GM12878 (cell line): ENCODE results near the gene RFXANK. TPM values are rescaled to one million over a fixed set of nuclear protein-coding genes. Genes with fewer than 3 reads are reported as not detected.

ENCODE experiments used
- ATAC-seq: fragments of 200-7000 bp; cut with Tn5 transposase; 3 replicates; pipeline ENCODE4 v1.9.1; 2020; ENCODE audit warnings: mild to moderate bottlenecking, moderate library complexity
- BruUV-seq: library from RNA; stranded (reverse); fragments of 400-500 nt; replicated peaks from 2 replicates; lab custom pipeline; 2021; lab: Mats Ljungman, UMichigan
- CTCF ChIA-PET: fragments of 300-600 bp; sonication (Branson Sonifier 250); formaldehyde crosslinking; extraction: SDS; loops from one replicate; lab custom pipeline; 2021; ENCODE audit warnings: inconsistent platforms; lab: Yijun Ruan, JAX
- POLR2A ChIA-PET: fragments of 350-600 bp; formaldehyde crosslinking; extraction: SDS; loops from one replicate; lab custom pipeline; 2021; ENCODE audit warnings: inconsistent platforms; lab: Charles Lee
- RAD21 ChIA-PET: fragments of 300-600 bp; sonication (Branson Sonifier 250); formaldehyde crosslinking; loops from one replicate; lab custom pipeline; 2023; ENCODE audit warnings: antibody characterized with exemption; ENCODE audit not compliant: unreplicated experiment; lab: Charles Lee
- SMC1A ChIA-PET: fragments of 300-600 bp; sonication (Branson Sonifier 250); formaldehyde crosslinking; loops from one replicate; lab custom pipeline; 2023; ENCODE audit not compliant: unreplicated experiment, uncharacterized antibody; lab: Charles Lee
- DNase-seq: peaks from one replicate; pipeline ENCODE4 v3.0.0-alpha.2; 2011; ENCODE audit warnings: low read depth, low spot score
- FAIRE-seq: peaks from 3 replicates; lab custom pipeline; 2011; peaks lifted over from hg19 to GRCh38; lab: Jason Lieb, UNC
- H2AFZ ChIP-seq: 2 replicates; pipeline ENCODE4 v1.6.0; 2011; ENCODE audit warnings: low read depth, low read length, control low read depth; ENCODE audit not compliant: control insufficient read depth
- H3K27ac ChIP-seq: 2 replicates; pipeline ENCODE4 v1.5.1; 2011; ENCODE audit warnings: control low read depth; ENCODE audit not compliant: control insufficient read depth, insufficient read depth
- H3K27me3 ChIP-seq, 2 experiments: replicated peaks in 1 of 2; 2 replicates each; pipeline versions ENCODE4 v1.6.0 to v1.6.1; 2011; ENCODE audit warnings: low read length in 1 of 2; ENCODE audit not compliant: control insufficient read depth in 2 of 2, insufficient read depth in 2 of 2
- H3K36me3 ChIP-seq, 2 experiments: 2 replicates each; pipeline ENCODE4 v1.5.1; 2011; ENCODE audit warnings: low read length in 1 of 2; ENCODE audit not compliant: control insufficient read depth in 2 of 2, insufficient read depth in 2 of 2
- H3K4me1 ChIP-seq: 2 replicates; pipeline ENCODE4 v1.6.1; 2011; ENCODE audit warnings: mild to moderate bottlenecking, low read length, moderate library complexity, mixed read lengths; ENCODE audit not compliant: control insufficient read depth, insufficient read depth
- H3K4me2 ChIP-seq: 2 replicates; pipeline ENCODE4 v1.6.0; 2011; ENCODE audit warnings: control low read depth; ENCODE audit not compliant: control insufficient read depth, insufficient read depth
- H3K4me3 ChIP-seq: fragments of 200-600 bp; sonication (generic); 2 replicates; pipeline ENCODE4 v1.5.1; 2016
- H3K79me2 ChIP-seq: 2 replicates; pipeline ENCODE4 v1.6.0; 2011; ENCODE audit warnings: low read length; ENCODE audit not compliant: control insufficient read depth, insufficient read depth
- H3K9ac ChIP-seq: 2 replicates; pipeline ENCODE4 v1.8.0; 2011; ENCODE audit warnings: low read length, control low read depth, mixed read lengths; ENCODE audit not compliant: control insufficient read depth, insufficient read depth
- H3K9me3 ChIP-seq: replicated peaks from 3 replicates; pipeline ENCODE4 v1.5.1; 2011; ENCODE audit warnings: mild to moderate bottlenecking, low read length; ENCODE audit not compliant: control insufficient read depth, insufficient read depth
- H4K20me1 ChIP-seq: 2 replicates; pipeline ENCODE4 v1.6.0; 2011; ENCODE audit not compliant: control insufficient read depth, insufficient read depth
- ASH2L ChIP-seq: fragments of 300-600, 200-600 bp; sonication (generic); IDR thresholded peaks from 2 replicates; pipeline ENCODE4 v1.6.1; 2017; ENCODE audit warnings: low read depth, mild to moderate bottlenecking, borderline replicate concordance
- EZH2 ChIP-seq: IDR thresholded peaks from 2 replicates; pipeline ENCODE4 v1.6.1; 2012; ENCODE audit warnings: low read depth, mild to moderate bottlenecking, control low read depth, inconsistent platforms, low read length, borderline replicate concordance; ENCODE audit not compliant: control insufficient read depth
- HDGF ChIP-seq: fragments of 450-650 bp; IDR thresholded peaks from 2 replicates; pipeline ENCODE4 v1.6.1; 2016; ENCODE audit warnings: antibody characterized with exemption
- MXI1 ChIP-seq: fragments of 150-350 bp; IDR thresholded peaks from 2 replicates; pipeline ENCODE4 v1.6.1; 2011; ENCODE audit warnings: low read depth, mild to moderate bottlenecking, inconsistent platforms, low read length, improper control_type of control experiment
- NFYB ChIP-seq: IDR thresholded peaks from 2 replicates; pipeline ENCODE4 v1.6.1; 2011; ENCODE audit warnings: low read depth, mild to moderate bottlenecking, low read length, improper control_type of control experiment, moderate library complexity; ENCODE audit not compliant: insufficient read depth
- NR2F1 ChIP-seq: fragments of 450-650 bp; conservative IDR thresholded peaks from 2 replicates; pipeline ENCODE4 v1.6.1; 2017; ENCODE audit warnings: mild to moderate bottlenecking
- RELA ChIP-seq: fragments of 450-650 bp; IDR thresholded peaks from 2 replicates; pipeline ENCODE4 v1.8.0; 2014; ENCODE audit warnings: borderline replicate concordance; ENCODE audit not compliant: partially characterized antibody
- SUPT20H ChIP-seq: IDR thresholded peaks from 2 replicates; pipeline ENCODE4 v1.6.1; 2011; ENCODE audit warnings: low read depth, mild to moderate bottlenecking, low read length, moderate library complexity, borderline replicate concordance; ENCODE audit not compliant: control insufficient read depth
- TCF3 ChIP-seq: IDR thresholded peaks from 2 replicates; pipeline ENCODE4 v1.6.1; 2012; ENCODE audit warnings: low read depth, mild to moderate bottlenecking, low read length, borderline replicate concordance; ENCODE audit not compliant: insufficient read depth
- WGBS: methylation state at CpG from one replicate; pipeline ENCODE4 v1.1.6; 2016; ENCODE audit warnings: low lambda C conversion rate; ENCODE audit not compliant: insufficient replicate concordance, insufficient coverage; ENCODE audit errors: missing lambda C conversion rate; 5-methylcytosine and 5-hydroxymethylcytosine counted together
- in situ Hi-C: fragments of 300-500 bp; cut with MboI; formaldehyde crosslinking; loops from 9 replicates; pipeline ENCODE4 v1.14.3; 2018; ENCODE audit warnings: mixed read lengths
- intact Hi-C: fragments of 100-400 bp; cut with micrococcal nuclease; formaldehyde crosslinking; loops from one replicate; pipeline ENCODE4 v1.14.2; 2022; ENCODE audit not compliant: unreplicated experiment
- polyA plus RNA-seq, 11 experiments: library from polyadenylated mRNA; depleted of rRNA in 4 of 11; unstranded in 6 of 11; stranded (reverse) in 5 of 11; fragments of >200 nt; fragmentation: Nextera tagmentation in 4 of 11; fragmentation: Illumina TruSeq in 1 of 11; extraction: Ambion mirVana in 4 of 11; extraction: Trizol in 1 of 11; gene quantifications; 1 replicate in 1 of 11; 2 replicates in 10 of 11; pipeline versions ENCODE4 v1.2.1 to v1.2.3, GENCODE V29; 2011 to 2016; ENCODE audit warnings: inconsistent platforms in 2 of 11, missing spikeins in 2 of 11, low read depth in 1 of 11
- total RNA-seq, 4 experiments: library from RNA; depleted of rRNA in 3 of 4; stranded (reverse); fragments of >200 nt in 3 of 4; fragmentation: Illumina TruSeq in 1 of 4; extraction: Trizol in 1 of 4; gene quantifications; 2 replicates each; pipeline versions ENCODE4 v1.2.1 to v1.2.3, GENCODE V29; 2013 to 2021

RFXANK gene
- total and polyA plus RNA-seq, 10 of the 15 experiments (the other 5 are each of a cell fraction or from before 2014, with no cell fraction given), result 70.8 to 125 (median 95.7) TPM

DNA sequence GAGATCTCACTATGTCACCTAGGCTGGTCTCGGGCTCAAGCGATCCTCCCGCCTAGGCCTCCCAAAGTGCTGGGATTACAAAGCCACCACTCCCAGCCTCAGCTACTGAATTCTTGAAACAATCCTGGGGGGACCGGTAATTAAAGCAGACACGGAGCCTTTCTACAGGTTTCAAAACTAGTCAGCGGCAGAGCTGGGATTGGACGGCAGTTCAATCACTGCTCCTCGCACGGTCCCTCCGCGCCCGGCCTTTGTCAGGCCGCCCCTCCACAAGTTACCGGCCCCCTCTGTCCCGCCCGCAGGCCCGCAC lies 335 bp upstream of the RFXANK start:
- SMC1A ChIA-PET, result interaction anchor here (1.2 to 1.9 kb wide), 4 partner anchors 8 to 171 kb away, joined by 3 to 6 read pairs (median 4); no protein-coding TSS in a partner anchor
- CTCF ChIA-PET, result interaction anchor here (0.7 to 2.3 kb wide), 4 partner anchors 17 to 298 kb away, joined by 3 to 13 read pairs (median 4); partner anchors contain the start of gene MEF2B
- BruUV-seq, result no TSS peak
- TF ChIP-seq TCF3, result 0 out of 2 replicates have a peak, but pooled peaks have one; percentile 5
- TF ChIP-seq MXI1, result peak; percentile 84
- TF ChIP-seq HDGF, result no peak
- no peak for TF ChIP-seq NR2F1
- no peak for TF ChIP-seq EZH2
- TF ChIP-seq NFYB, result 0 out of 2 replicates have a peak, but pooled peaks have one; percentile 53
- TF ChIP-seq SUPT20H, result no peak
- TF ChIP-seq RELA, result no peak
- TF ChIP-seq ASH2L, result 0 out of 2 replicates have a peak, but pooled peaks have one; percentile 84
- POLR2A ChIA-PET, result interaction anchor here (1.0 to 3.0 kb wide), 3 partner anchors 11 to 35 kb away, joined by 4 to 25 read pairs (median 7); partner anchors contain the start of gene NR2C2AP
- no peak for DNase-seq
- Histone ChIP-seq H3K4me2 (peak overlapping the region; percentile 56; the same call in 1 of the 2 replicates), H3K9me3 (no peaks in the 10 kb centered on the region; the same call in 2 of the 3 replicates), H3K36me3 (peaks cover 2 to 5% of the 10 kb centered on the region in 2 experiments; a peak in 3 of 4 replicates), H3K79me2 (peaks cover 34% of the 10 kb centered on the region), H3K27me3 (no peaks in the 10 kb centered on the region), H2AFZ (peak overlapping the region; percentile 83), H3K27ac (peak overlapping the region; percentile 97), H4K20me1 (no peaks in the 10 kb centered on the region), H3K9ac (peak overlapping the region; percentile 98), H3K4me3 (peak overlapping the region; percentile 85), H3K4me1 (peaks cover 11% of the 10 kb centered on the region)
- no peak for FAIRE-seq
- intact Hi-C loops, result loop anchor here (2.0 kb wide), 1 partner anchor 129 kb away; the partner anchor contains the start of genes MAU2 and SUGP1
- in situ Hi-C loops, result no loop called here
- WGBS, result 0% methylated on average over 17 of the region's 17 CpGs
- RAD21 ChIA-PET, result interaction anchor here (0.7 to 2.2 kb wide), 3 partner anchors 11 to 124 kb away, joined by 3 to 15 read pairs (median 3); partner anchors contain the start of gene NR2C2AP
- peak; percentile 4 for ATAC-seq
